GM12891 (cell line): ENCODE results near the gene SHMT1.

ENCODE experiments used
- POLR2A ChIP-seq: IDR thresholded peaks from 2 replicates; pipeline ENCODE4 v1.6.1; 2011; ENCODE audit warnings: low read depth, low read length, control low read depth
- POLR2AphosphoS5 ChIP-seq: IDR thresholded peaks from 2 replicates; pipeline ENCODE4 v1.6.1; 2011; ENCODE audit warnings: low read depth, low read length, control low read depth
- SPI1 ChIP-seq: IDR thresholded peaks from 2 replicates; pipeline ENCODE4 v1.6.1; 2011; ENCODE audit warnings: low read depth, low read length, control low read depth
- TAF1 ChIP-seq: IDR thresholded peaks from 2 replicates; pipeline ENCODE4 v1.6.1; 2011; ENCODE audit warnings: low read depth, low read length, control low read depth

DNA sequence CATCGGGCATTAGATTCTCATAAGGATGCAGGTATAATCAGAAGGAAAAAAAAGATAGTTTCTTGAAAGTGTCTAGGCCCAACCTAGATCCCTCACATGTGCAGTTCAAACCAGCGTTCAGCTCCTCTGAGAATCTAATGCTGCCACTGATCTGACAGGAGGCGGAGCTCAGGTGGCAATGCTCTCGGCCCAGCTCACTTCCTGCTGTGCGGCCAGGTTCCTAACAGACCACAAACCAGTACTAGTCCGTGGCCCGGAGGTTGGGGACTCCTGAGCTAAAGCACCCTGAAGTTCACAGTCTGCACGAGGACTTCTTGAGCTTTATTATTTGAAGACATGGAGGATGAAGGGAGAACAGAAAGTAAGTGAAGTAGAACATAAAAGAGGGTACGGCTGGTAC is 31.5 kb downstream of the SHMT1 start:
- TF ChIP-seq SPI1 (no peak), POLR2A (no peak), POLR2AphosphoS5 (no peak), TAF1 (no peak)
